ENCODE measurements around the gene CACNA1C.

CACNA1C gene

DNA sequence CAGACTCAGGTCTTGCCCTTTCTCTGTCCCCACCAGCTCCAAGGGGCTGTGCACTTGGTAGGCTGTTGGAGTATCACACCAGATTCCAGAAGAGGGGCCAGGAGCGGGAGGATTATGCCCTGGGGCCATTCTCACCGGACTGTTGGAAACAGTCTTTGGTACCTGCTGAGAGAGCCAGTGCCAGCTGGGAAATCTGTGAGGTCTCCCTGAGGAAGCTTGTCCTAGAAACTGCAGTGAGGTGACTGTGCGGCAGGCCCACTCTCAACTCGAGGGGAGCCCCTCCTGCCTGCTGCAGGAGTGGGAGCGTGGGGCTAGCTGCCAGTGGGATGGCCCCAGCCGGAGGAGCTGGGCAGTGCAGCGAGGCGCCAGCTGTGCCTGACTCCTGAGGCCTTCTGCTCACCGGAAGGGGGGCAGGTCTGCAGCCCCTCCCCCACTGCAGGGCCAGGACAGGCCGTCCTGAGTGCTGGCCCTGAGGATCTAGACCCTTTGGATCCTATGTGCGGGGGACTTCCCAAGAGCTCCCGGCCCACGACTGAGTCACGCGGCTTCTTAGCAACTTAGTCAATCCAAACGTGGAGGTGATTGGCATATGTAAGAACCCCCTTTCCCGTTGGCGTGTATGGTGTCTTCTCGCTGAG lies 295.2 kb downstream of the CACNA1C start:
- DNase-seq = no peak

DNA sequence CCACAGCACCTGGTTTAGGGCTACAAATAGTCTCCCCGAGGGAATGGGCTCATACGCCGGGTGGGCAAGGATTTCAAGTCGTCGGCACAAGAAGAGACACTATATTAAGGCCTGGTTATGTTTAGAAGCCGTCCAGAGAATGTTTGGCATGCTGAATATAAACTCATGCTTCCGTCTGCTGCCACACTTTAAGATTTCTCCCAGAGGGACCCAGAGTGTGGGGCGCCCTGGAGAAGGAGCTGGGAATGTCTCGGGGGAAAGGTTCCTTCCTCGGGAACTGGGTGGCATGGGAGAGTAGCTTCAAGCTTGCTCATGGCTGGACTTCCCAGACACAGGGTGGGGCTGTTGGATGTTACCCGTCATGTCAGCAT lies 295.7 kb downstream of the CACNA1C start:
- DNase-seq = no peak

DNA sequence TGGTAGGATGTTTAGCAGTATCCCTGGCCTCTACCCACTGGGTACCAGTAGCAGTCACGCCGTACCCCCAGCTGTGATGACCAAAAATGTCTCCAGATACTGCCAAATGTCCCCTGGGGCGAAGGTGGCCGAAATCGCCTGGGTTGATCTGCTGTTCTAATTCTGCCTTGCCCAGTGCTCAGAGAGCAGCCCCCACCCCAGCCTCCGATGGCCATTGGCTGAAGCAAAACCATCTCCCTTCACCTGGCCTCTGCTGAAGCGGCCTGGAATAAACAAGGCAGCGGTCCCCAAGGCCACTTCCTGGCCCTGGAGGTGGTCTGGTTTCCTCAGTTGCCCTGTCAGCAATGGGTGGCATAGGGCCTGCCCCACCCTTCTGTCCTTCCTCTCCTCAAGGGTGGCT lies 298.4 kb downstream of the CACNA1C start:
- DNase-seq = no peak

DNA sequence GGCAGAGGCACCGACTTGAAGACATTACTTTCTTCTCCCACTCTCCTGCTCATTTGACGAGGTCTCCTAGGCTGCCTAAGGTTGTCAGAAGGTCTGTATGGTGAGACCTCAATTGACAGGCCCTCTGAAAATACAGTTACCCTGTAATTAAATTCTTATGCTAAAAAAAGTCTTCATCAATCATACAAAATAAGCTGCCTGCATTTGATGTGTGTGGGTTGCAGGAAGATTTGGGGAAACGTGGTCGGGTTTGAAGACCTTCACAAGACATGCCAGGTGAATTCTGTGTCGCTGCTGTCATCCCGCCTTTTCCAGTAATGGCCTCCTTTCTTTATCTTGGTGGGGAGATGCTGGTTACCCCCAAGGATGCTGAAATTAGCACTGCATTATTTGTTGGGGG lies 299.4 kb downstream of the CACNA1C start:
- DNase-seq = no peak

DNA sequence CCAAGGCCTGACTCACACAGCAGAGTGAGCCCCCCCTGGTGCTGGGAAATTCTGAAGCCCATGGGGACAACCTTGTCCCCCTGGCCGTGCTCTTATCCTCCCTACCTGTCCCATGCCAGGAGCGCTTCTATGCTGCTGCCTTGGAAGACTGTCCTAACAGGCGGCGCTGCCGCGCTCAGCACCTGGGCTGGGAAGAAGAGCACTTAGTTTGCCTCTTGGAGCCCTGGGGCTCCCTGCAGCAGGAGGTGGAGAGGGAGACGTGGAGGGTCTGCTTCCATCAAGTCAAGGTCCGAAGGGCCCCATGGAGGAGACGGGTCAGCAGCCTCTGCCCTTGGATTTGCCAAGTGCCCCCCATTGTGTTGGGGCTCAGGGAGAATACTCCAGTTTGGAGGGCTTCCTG lies 300.5 kb downstream of the CACNA1C start:
- no peak for DNase-seq

DNA sequence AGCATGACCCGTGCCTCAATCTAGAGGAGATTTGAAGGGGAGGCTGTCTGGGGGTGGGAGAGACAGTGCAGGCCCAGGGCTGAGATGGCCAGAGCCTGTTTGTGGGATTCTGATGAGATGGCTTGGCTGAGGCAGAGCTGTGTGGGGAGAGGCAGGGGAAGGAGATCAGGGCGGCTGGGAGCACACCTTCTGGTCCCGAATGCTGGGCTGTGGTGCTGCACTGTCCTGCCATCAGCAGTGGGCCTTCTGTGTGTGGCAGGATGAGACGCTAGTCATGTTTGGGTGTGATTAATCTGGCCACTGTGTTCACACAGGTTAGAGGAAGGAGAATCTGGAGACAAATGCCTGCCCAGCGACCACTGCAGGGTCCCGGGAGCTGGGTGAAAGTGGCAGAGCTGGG lies 300.9 kb downstream of the CACNA1C start:
- no peak for DNase-seq

DNA sequence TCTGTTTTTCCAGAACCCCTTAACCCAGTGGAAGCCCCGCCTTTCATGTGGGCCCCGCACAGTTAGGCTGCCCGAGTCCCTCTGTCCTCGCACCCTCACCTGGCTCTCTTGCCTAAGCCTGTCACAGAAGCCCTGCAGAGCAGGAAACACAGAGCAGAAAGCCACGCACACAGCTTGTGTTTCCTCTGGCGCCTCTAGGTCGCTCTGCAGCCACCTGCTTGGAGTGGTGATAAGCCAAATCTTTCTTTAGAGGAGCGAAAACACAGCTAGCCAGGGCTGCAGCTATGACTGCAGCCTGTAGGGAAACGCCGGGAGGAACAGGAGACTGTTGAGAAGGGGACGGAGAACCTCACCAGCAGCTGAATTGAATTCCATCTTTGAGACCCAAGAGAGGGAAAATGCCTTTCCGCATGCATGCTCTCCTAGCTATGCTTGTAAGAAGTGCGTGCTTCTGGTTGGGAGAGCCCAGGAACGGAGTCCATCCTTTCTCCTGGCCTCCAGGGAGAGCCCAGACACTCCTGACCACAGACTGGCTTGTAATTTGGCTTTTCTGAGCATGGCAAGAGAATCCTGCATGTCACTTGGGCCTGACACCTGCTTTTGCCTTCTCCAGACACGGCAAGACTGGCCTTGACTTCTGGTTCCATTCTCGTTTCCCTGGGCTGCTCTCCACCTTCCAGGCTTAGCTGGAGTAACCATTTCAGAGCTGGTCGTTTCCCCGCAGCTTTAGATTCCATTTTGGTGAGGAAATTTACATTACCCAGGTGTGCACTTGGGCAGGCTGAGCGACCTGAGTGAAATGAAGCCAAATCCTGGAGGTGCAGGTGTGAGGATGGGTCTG lies 301.6 kb downstream of the CACNA1C start:
- no peak for DNase-seq

DNA sequence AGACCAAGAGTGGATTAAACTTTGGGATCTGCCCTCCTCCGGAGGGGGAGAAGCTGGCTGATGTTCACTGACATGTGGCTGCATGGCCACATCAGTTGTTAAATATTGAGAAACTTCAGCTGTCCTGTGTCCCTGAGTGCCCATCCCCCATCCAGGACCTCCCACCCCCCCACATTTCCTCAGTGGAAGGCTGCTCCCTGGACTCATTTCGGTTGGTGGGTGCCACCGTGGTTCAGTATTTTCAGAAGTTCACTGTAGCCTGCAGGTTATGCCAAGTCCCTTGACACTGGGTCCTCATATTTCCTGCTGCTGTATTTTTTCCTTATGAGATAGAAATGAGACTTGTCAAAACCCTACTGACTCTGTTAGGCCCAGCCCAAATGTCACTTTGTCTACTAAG lies 302.4 kb downstream of the CACNA1C start:
- DNase-seq = no peak

DNA sequence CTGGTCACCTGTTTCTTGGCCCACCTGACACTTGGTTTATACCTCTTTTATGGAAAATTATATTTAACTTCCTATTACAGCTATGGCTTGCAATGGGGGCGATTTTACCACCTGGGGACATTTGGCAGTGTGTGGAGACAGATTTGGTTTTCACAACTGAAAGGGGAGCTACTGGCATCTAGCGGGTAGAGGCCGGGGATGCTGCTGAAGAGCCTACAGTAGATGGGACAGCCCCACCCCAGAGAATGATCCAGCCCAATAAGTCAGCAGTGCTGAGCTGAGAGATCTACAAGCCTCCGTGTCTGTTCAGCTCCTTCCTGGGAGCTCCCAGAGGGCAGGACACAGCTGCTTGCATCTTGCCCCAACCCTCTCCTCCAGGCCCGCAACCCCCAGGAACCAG lies 302.8 kb downstream of the CACNA1C start:
- DNase-seq = no peak

DNA sequence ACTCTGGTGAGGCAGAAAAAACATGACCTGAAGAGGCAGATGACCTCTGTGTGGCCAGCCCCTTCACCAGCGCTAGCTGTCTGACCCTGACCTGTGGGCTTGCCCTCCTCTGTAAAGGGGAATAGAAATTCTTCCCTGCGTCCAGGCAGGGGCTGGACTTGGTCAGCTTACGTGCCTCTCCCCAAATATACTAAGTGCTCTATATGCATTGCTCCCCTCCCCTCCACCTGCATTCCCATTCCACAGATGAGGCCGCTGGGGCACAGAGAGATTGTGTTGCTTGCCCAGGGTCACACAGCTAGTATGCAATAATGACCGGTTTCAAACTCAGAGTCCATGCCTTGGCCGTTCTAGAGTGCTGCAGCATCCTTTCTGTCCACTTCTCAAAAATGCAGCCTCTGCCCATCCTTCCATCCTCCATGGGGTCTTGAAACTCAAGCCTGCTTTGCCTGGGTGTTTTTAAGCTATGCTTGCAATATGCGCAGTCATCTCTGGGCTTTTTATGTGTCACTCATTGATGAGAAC lies 303.9 kb downstream of the CACNA1C start:
- DNase-seq = no peak

DNA sequence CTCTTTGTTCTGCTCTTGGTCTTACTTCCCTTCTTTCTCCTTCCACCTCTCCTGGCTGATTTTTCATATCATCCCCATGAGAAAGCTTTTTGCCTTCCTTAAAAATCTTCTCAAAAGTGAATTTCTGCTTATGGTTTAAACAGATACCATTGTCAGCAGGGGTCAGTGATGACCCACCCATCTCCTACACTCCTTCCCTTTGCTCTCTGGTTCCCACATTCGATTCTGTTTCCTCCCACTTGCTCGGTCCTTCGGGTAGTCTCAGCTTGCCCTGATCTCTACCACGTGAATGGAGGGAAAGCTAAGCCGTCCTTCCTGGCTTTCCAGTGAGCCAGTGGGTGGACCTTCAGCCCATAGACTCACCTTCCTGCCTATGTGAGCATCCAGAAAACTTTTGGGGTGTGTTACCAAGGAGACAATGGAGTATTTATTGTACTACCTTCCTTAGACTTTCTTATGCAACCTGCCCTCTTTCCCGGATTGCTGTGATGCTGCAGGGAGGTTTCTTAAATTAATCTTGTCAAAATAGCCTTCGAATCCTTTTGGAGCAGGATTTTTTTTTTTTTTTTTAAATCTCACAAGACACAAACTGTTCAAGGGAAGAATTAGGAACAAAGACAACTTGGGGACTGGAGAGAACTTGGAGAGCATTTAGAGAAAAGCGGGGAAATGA lies 306.3 kb downstream of the CACNA1C start:
- DNase-seq = no peak

DNA sequence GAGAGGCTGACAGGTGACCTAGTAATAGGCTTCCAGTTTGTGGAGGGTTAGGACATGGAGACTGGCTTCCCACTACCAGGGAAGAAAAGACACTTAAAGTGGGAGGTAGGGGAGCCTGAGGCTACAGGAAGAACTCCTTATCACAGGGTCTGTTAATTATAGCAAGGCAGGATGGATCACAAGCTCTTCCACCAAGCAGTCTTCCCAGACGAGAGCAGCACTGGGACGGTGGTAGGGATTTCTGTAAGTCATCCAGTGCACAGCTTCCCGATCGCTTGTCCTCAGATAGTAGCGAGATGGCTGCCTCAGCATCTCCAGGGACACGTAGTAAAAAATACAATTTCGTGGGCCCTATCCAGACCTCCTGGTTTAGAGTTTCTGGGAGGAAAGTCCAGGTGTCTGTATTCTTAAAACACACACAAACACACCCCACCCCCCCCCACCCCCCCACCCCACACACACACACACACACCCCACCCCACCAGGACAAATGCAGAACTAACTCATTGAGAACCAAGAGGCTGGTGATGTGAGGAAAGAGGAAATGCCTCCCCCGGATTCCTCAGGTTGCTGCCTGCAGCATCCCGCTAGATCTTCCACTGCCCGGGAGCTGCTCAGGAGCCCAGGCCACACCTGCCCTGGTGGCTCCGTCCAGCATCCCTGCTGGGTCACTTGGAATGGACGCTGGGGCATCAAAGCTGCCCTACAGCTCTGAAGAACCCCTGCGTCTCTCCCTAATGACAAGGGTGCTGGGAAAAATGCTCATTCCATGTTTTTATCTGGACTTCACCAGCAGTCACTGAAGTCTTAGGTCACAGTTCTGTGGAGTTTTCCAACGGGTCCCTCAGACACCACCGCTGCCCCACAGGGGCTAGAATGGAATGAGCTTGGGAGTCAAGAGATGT lies 307.2 kb downstream of the CACNA1C start:
- no peak for DNase-seq

DNA sequence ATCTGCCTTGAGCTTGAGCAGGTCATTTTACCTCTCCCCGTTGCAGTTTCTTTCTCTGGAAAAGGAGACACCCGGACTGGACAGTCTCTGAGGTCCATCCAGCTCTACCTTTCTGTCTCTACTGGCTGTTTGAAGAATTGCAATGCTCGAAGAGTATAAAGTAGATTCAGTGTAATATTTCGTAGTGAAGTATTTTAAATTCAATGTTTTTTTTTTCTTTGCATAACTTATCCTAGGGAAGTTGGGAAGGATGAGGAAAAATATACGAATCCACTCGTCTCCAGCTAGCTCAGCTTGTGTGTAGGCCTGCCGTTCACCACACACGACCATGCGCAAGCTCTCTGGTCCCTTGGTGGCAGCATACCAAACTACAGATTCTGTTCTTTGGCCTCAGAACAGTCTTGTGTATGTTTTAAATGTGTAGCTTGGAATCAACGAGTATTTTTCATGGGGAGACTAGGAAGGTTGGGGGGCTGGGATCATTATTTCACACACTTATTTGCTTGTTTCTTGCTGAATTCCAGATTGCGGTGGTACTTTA lies 307.9 kb downstream of the CACNA1C start:
- DNase-seq = no peak

DNA sequence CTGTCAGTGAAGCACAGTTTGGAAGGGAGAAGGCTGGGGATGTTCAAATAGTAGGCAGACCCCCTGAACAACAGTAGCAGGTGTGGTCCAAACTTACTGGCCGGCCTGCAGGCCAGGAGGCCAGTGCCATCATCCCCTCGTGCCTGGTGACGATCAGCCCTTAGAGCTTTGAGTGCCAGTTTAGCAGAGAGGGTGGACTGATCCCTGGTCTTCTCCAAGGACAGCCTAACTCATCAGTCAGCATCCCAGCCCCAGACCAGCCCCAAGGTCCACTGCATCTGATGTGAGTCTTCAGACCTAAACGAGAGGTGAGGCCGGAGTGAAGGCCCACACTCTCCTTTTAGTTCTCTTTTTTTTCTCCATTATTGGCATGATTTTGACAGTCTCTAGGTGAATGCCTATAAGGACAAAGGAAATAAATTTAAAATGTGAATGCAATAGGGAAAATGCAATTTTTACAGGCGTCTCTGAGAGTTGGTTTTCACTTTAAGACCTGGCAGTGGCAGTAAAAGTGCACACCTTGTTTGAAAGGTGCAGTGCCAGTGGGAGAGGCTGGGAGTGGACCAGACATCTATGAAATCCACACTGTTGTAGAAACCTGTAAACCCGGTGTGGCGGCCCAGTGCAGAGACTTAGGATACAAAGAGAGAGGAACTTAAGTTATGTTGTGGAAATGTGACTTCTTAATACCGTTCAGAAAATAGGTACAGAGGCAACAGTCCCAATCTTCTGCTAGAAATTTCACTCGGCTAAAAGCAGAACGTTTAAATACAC lies 311.2 kb downstream of the CACNA1C start:
- DNase-seq = no peak

DNA sequence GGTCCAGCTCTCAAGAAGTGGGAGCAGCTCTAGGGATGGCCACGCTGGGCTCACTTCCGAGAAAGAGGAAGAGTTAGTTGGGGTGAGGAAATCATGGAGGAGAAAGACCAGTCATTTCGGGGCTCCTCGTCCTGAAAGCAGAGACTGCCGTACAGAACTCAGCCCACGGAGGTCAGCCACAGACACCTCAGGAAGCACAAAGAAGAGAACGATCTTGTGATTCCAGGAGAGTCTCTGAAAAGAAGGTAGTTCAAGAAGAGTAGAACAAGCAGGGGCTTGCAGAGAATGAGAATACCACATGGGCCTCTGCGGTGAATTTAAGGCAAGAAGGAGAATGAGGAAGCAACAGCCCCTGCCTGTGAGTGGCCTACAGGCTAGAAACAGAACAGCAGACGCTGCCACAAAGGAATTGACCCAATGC lies 311.9 kb downstream of the CACNA1C start:
- DNase-seq = no peak

DNA sequence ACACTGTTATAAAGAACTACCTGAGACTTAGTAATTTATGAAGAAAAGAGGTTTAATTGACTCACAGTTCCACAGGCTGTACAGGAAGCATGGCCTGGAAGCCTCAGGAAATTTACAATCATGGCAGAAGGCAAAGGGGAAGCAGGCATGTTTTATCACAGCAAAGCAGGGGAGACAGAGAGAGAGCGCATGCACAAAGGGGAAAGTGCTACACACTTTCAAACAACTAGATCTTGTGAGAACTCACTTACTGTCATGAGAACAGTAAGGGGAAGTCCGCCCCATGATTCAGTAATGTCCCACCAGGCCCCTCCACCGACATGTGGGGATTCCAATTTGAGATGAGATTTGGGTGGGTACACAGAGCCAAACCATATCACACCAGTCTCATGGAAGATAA lies 313.9 kb downstream of the CACNA1C start:
- no peak for DNase-seq

DNA sequence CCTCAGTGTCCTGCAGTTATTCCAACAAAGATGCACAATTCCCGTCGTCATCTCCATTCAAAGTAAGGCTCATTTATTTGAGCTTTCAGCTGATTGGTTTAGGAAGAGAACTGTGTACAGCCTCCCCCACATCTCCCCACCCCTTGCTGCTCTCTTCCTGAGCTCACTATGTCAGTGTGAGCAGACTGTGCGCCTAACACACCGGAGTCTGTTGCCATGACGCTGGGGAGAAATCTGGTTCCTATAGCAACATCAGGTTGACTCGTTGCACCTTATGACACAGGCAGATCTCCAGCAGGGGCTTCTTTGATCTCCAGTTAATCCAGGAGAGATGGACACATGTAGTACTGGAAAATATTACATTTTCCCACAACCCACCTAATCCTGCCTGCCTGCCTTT lies 319.4 kb downstream of the CACNA1C start:
- no peak for DNase-seq

DNA sequence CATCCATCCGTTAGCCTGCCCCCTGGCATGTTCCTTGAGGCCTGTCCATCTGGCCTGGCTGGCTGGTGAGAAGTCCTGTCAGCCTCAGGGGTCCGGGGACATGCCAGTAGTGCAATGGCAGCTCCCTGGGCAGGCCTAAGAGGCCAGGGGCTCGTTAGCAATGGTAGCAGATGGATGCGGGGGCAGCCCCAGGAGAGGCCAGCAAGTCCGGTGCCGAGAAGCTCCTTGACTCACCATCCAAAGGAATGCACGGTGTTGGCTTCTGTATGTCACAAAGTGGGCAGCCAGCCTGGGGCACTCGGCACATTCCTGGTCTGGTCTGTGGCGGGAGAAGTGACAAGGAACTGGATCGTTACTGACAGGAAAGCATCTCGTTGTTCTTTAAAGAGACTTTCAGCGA lies 319.9 kb downstream of the CACNA1C start:
- DNase-seq = no peak

DNA sequence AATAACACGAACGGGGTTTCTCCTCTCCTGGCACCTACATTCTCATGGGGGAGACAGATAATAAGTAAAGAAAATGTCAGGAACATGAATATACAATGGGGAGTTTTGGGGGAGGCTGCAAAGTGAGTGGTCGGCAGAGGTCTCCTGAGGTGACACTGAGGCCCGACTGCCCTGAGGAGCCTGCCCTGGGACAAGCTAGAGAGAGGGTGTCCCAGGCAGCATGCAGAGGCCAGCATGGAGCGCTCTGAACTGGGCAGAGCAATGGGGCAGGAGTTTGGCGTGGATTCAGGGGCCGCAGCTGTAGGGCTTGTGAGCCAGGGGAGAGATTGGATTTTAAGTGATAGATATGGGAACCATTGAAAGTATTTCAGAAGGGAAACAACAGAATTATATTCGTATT lies 320.5 kb downstream of the CACNA1C start:
- no peak for DNase-seq

DNA sequence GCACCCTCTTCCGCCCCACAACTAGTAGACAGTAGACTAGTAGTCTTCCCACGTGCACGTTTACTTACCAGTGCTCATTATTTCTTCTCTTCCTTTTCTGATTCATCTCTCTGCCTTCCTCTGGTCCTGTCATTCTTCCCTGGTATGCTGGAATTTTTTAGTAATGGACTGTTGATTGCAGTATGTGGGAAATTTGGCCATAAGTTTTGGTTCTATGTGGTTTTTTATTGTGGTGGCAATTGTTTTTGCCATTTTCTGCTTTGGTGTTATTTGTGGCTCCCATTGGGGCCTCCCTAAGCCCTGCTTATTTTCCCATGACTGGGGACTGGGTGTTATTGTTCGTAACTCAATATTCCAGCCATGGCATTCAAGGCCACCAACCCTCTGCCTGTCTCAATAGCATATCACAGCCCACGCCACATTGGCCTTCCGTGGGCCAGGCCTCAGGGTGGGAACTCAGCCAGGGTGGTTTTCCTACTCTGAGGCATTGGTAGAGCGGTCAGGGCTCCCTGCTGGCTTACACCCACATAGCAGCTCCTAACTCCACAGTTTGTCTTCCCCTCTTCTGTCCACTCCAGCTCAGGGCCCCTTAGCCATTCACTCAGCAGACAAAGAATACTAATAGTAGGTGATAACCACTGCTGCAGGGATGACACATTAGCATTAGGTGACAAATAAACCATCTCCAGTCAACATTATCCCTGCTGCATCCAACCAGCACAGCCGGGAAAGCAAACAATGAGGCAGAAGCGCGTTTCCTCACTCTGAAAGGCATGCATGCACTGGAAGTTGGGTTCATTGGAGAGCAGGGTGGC lies 321.5 kb downstream of the CACNA1C start:
- DNase-seq = no peak

DNA sequence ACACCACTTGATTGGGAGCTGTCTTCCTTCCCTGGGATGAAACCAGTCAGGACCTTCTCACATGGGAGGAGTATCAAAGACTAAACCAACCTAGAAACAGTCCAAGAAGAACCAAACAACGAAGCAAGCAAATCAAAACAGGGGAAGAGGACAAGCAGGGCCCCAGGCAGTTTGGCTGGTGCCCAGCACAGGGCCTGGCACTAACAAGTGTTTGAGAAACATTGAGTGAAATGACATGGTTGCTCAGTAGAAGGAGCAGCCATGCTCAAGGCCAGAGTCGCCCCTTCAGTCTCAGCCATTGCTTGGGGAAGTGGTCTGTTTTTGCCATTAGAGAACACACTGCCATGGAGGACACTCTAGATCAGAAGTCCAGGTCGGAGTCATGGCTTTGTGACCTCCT lies 323.1 kb downstream of the CACNA1C start:
- DNase-seq = no peak
